ENCODE results near the gene ITPR1. TPM values are rescaled to one million over a fixed set of nuclear protein-coding genes. Genes with fewer than 3 reads are reported as not detected.
A peak's percentile ranks its signal among the peaks of the same experiment; 100 is the strongest.

Gene ITPR1
- total and polyA plus RNA-seq, 4 donors: 30.7 to 294 (median 149) TPM

GRCh38 chr3:4474683-4475490 lies 18.3 kb upstream of the ITPR1 start:
- no peaks in the 10 kb centered on the region for H3K27me3 ChIP-seq (ENCODE audit: control insufficient read depth in 1 of 2, insufficient read depth in 2 of 2, low read length in 1 of 2)
- 34% methylated on average over 7 of the region's 7 CpGs for WGBS, 2 donors
- ATAC-seq (ENCODE audit: low FRiP score) (peak; percentile 89), DNase-seq (peak in 1 of 2 donors; percentile 78)
- no peaks in the 10 kb centered on the region for H3K9me3 ChIP-seq (ENCODE audit: control insufficient read depth, low read length)
- H3K4me1 ChIP-seq (ENCODE audit: control insufficient read depth in 1 of 2, insufficient read depth in 2 of 2, low read length in 2 of 2): no peaks in the 10 kb centered on the region
- H3K4me3 ChIP-seq (ENCODE audit: low read length in 2 of 2): no peak overlapping the region
- intact Hi-C loops (cut with DNase I): loop anchor here (5.0 kb wide), 2 partner anchors 48 to 58 kb away; no protein-coding TSS in a partner anchor
- no peaks in the 10 kb centered on the region for H3K36me3 ChIP-seq (ENCODE audit: control insufficient read depth in 1 of 2, insufficient read depth in 2 of 2, low read length in 1 of 2)
- peak overlapping the region; percentile 8 to 43 for H3K27ac ChIP-seq (ENCODE audit: low read depth in 1 of 2, low read length in 2 of 2)

GRCh38 chr3:4475804-4476203 lies 17.3 kb upstream of the ITPR1 start:
- no peaks in the 10 kb centered on the region for H3K27me3 ChIP-seq (ENCODE audit: control insufficient read depth in 1 of 2, insufficient read depth in 2 of 2, low read length in 1 of 2)
- ATAC-seq (ENCODE audit: low FRiP score): no peak
- no peak overlapping the region for H3K4me3 ChIP-seq (ENCODE audit: low read length in 2 of 2)
- H3K9me3 ChIP-seq (ENCODE audit: control insufficient read depth, low read length): no peaks in the 10 kb centered on the region
- no peak overlapping the region for H3K27ac ChIP-seq (ENCODE audit: low read depth in 1 of 2, low read length in 2 of 2)
- intact Hi-C loops (cut with DNase I): loop anchor here in 1 of 2 donors (5.0 kb wide), 1 partner anchor 59 kb away; no protein-coding TSS in a partner anchor
- no peak for DNase-seq
- no peaks in the 10 kb centered on the region for H3K4me1 ChIP-seq (ENCODE audit: control insufficient read depth in 1 of 2, insufficient read depth in 2 of 2, low read length in 2 of 2)
- no peaks in the 10 kb centered on the region for H3K36me3 ChIP-seq (ENCODE audit: control insufficient read depth in 1 of 2, insufficient read depth in 2 of 2, low read length in 1 of 2)

GRCh38 chr3:4476496-4476895 lies 16.7 kb upstream of the ITPR1 start:
- ATAC-seq (ENCODE audit: low FRiP score) (no peak), DNase-seq (no peak)
- no peak overlapping the region for H3K4me3 ChIP-seq (ENCODE audit: low read length in 2 of 2)
- no peaks in the 10 kb centered on the region for H3K27me3 ChIP-seq (ENCODE audit: control insufficient read depth in 1 of 2, insufficient read depth in 2 of 2, low read length in 1 of 2)
- no peaks in the 10 kb centered on the region for H3K4me1 ChIP-seq (ENCODE audit: control insufficient read depth in 1 of 2, insufficient read depth in 2 of 2, low read length in 2 of 2)
- H3K36me3 ChIP-seq (ENCODE audit: control insufficient read depth in 1 of 2, insufficient read depth in 2 of 2, low read length in 1 of 2): no peaks in the 10 kb centered on the region
- WGBS, 2 donors: 83% methylated on average over 1 of the region's 1 CpG
- H3K27ac ChIP-seq (ENCODE audit: low read depth in 1 of 2, low read length in 2 of 2): no peak overlapping the region
- intact Hi-C loops (cut with DNase I): loop anchor here in 1 of 2 donors (5.0 kb wide), 1 partner anchor 59 kb away; no protein-coding TSS in a partner anchor
- H3K9me3 ChIP-seq (ENCODE audit: control insufficient read depth, low read length): no peaks in the 10 kb centered on the region

- WGBS, 2 donors: 77 to 88% methylated on average over 3 of the region's 3 CpGs
- Histone ChIP-seq H3K4me3 (ENCODE audit: low read length in 2 of 2) (no peak overlapping the region), H3K4me1 (ENCODE audit: control insufficient read depth in 1 of 2, insufficient read depth in 2 of 2, low read length in 2 of 2) (no peaks in the 10 kb centered on the region), H3K9me3 (ENCODE audit: control insufficient read depth, low read length) (no peaks in the 10 kb centered on the region), H3K36me3 (ENCODE audit: control insufficient read depth in 1 of 2, insufficient read depth in 2 of 2, low read length in 1 of 2) (no peaks in the 10 kb centered on the region), H3K27ac (ENCODE audit: low read depth in 1 of 2, low read length in 2 of 2) (no peak overlapping the region), H3K27me3 (ENCODE audit: control insufficient read depth in 1 of 2, insufficient read depth in 2 of 2, low read length in 1 of 2) (no peaks in the 10 kb centered on the region)
- no peak for ATAC-seq (ENCODE audit: low FRiP score)
- intact Hi-C loops (cut with DNase I): loop anchor here in 1 of 2 donors (5.0 kb wide), 1 partner anchor 61 kb away; no protein-coding TSS in a partner anchor
- no peak for DNase-seq
Measured at GRCh38 chr3:4478261-4478660, 14.9 kb upstream of the ITPR1 start.

- Histone ChIP-seq H3K27ac (ENCODE audit: low read depth in 1 of 2, low read length in 2 of 2) (no peak overlapping the region), H3K9me3 (ENCODE audit: control insufficient read depth, low read length) (no peaks in the 10 kb centered on the region), H3K4me1 (ENCODE audit: control insufficient read depth in 1 of 2, insufficient read depth in 2 of 2, low read length in 2 of 2) (no peaks in the 10 kb centered on the region), H3K36me3 (ENCODE audit: control insufficient read depth in 1 of 2, insufficient read depth in 2 of 2, low read length in 1 of 2) (no peaks in the 10 kb centered on the region), H3K4me3 (ENCODE audit: low read length in 2 of 2) (peak overlapping the region; percentile 71 to 92), H3K27me3 (ENCODE audit: control insufficient read depth in 1 of 2, insufficient read depth in 2 of 2, low read length in 1 of 2) (no peaks in the 10 kb centered on the region)
- WGBS, 2 donors: 25 to 27% methylated on average over 5 of the region's 5 CpGs
- ATAC-seq (ENCODE audit: low FRiP score) (no peak), DNase-seq (no peak)
- intact Hi-C loops (cut with DNase I): loop anchor here (2.0 to 10.0 kb wide), 8 partner anchors 75 to 143 kb away; no protein-coding TSS in a partner anchor
Measured at GRCh38 chr3:4491855-4492207, 1.3 kb upstream of the ITPR1 start.

- Histone ChIP-seq H3K27me3 (ENCODE audit: control insufficient read depth in 1 of 2, insufficient read depth in 2 of 2, low read length in 1 of 2) (no peaks in the 10 kb centered on the region), H3K27ac (ENCODE audit: low read depth in 1 of 2, low read length in 2 of 2) (peak overlapping the region in 1 of 2 donors; percentile 73), H3K36me3 (ENCODE audit: control insufficient read depth in 1 of 2, insufficient read depth in 2 of 2, low read length in 1 of 2) (no peaks in the 10 kb centered on the region), H3K9me3 (ENCODE audit: control insufficient read depth, low read length) (no peaks in the 10 kb centered on the region), H3K4me3 (ENCODE audit: low read length in 2 of 2) (peak overlapping the region; percentile 71 to 92), H3K4me1 (ENCODE audit: control insufficient read depth in 1 of 2, insufficient read depth in 2 of 2, low read length in 2 of 2) (no peaks in the 10 kb centered on the region)
- intact Hi-C loops (cut with DNase I): loop anchor here (2.0 to 10.0 kb wide), 8 partner anchors 75 to 142 kb away; no protein-coding TSS in a partner anchor
- 0 to 1% methylated on average over 43 of the region's 43 CpGs for WGBS, 2 donors
- ATAC-seq (ENCODE audit: low FRiP score): peak; percentile 70
- peak; percentile 76 to 83 for DNase-seq
Measured at GRCh38 chr3:4492208-4493013, 737 bp upstream of the ITPR1 start.

- DNase-seq (peak in 1 of 2 donors; percentile 51), ATAC-seq (ENCODE audit: low FRiP score) (peak; percentile 2)
- intact Hi-C loops (cut with DNase I): loop anchor here (2.0 to 10.0 kb wide), 9 partner anchors 57 to 143 kb away; no protein-coding TSS in a partner anchor
Measured at GRCh38 chr3:4493941-4494894, 1.1 kb downstream of the ITPR1 start.

GRCh38 chr3:4494895-4495264 lies 1.7 kb downstream of the ITPR1 start:
- Histone ChIP-seq H3K27me3 (ENCODE audit: control insufficient read depth in 1 of 2, insufficient read depth in 2 of 2, low read length in 1 of 2) (no peaks in the 10 kb centered on the region), H3K4me1 (ENCODE audit: control insufficient read depth in 1 of 2, insufficient read depth in 2 of 2, low read length in 2 of 2) (no peaks in the 10 kb centered on the region), H3K27ac (ENCODE audit: low read depth in 1 of 2, low read length in 2 of 2) (peak overlapping the region; percentile 30 to 38), H3K36me3 (ENCODE audit: control insufficient read depth in 1 of 2, insufficient read depth in 2 of 2, low read length in 1 of 2) (no peaks in the 10 kb centered on the region), H3K9me3 (ENCODE audit: control insufficient read depth, low read length) (no peaks in the 10 kb centered on the region), H3K4me3 (ENCODE audit: low read length in 2 of 2) (peak overlapping the region; percentile 86 to 87)
- intact Hi-C loops (cut with DNase I): loop anchor here (2.0 to 10.0 kb wide), 7 partner anchors 56 to 143 kb away; no protein-coding TSS in a partner anchor
- ATAC-seq (ENCODE audit: low FRiP score): no peak
- no peak for DNase-seq
- WGBS, 2 donors: 0 to 1% methylated on average over 4 of the region's 4 CpGs

More at GRCh38 chr3:4493941-4494894, 1.1 kb downstream of the ITPR1 start:
- H3K27me3 ChIP-seq (ENCODE audit: control insufficient read depth in 1 of 2, insufficient read depth in 2 of 2, low read length in 1 of 2): no peaks in the 10 kb centered on the region
- H3K4me3 ChIP-seq (ENCODE audit: low read length in 2 of 2): peak overlapping the region; percentile 86 to 87
- no peaks in the 10 kb centered on the region for H3K4me1 ChIP-seq (ENCODE audit: control insufficient read depth in 1 of 2, insufficient read depth in 2 of 2, low read length in 2 of 2)
- H3K36me3 ChIP-seq (ENCODE audit: control insufficient read depth in 1 of 2, insufficient read depth in 2 of 2, low read length in 1 of 2): no peaks in the 10 kb centered on the region
- peak overlapping the region; percentile 7 to 48 for H3K27ac ChIP-seq (ENCODE audit: low read depth in 1 of 2, low read length in 2 of 2)
- no peaks in the 10 kb centered on the region for H3K9me3 ChIP-seq (ENCODE audit: control insufficient read depth, low read length)
- 0% methylated on average over 28 of the region's 28 CpGs for WGBS, 2 donors
